HG03521 (cell line): ENCODE measurements around the gene MANF.
"Not testable (repeated sequence)": the region's sequence is repeated elsewhere in the genome, so short reads cannot be mapped to it uniquely, and the experiment has no call there.

Source experiments
- ATAC-seq: cut with Tn5 transposase; IDR thresholded peaks from one replicate; pipeline ENCODE4 v1.9.1; 2021; ENCODE audit warnings: mild to moderate bottlenecking, moderate library complexity; ENCODE audit not compliant: unreplicated experiment

The MANF gene

DNA sequence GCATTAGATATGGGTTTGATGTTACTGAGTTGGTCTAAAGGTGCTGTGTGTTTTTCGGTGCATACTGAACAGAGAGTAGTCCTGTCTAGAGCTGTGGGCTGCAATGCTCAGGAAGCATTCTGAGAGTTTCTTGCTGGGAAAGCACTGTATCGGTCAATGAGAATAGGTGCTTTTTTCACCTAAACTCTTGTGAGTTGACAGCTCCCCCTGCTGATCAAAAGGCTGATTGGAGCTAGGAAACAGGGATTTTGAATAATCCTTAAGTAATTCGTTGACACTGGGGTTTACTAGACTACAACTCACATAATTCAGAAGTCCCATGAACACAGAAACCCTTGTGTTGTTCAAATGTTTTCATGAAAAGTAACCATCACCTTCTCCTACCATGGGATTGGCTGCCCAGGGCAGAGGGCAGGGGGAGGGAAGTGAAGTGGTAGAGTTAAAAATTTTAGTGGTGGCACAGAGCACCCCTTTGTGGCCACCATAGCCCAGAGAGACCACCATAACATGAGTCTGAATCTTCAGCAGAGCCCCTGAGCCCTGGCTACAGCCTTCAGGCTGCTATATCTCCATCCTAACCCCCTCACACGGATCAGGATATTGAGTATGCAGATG, 13.0 kb upstream of the MANF start:
- ATAC-seq = no peak

DNA sequence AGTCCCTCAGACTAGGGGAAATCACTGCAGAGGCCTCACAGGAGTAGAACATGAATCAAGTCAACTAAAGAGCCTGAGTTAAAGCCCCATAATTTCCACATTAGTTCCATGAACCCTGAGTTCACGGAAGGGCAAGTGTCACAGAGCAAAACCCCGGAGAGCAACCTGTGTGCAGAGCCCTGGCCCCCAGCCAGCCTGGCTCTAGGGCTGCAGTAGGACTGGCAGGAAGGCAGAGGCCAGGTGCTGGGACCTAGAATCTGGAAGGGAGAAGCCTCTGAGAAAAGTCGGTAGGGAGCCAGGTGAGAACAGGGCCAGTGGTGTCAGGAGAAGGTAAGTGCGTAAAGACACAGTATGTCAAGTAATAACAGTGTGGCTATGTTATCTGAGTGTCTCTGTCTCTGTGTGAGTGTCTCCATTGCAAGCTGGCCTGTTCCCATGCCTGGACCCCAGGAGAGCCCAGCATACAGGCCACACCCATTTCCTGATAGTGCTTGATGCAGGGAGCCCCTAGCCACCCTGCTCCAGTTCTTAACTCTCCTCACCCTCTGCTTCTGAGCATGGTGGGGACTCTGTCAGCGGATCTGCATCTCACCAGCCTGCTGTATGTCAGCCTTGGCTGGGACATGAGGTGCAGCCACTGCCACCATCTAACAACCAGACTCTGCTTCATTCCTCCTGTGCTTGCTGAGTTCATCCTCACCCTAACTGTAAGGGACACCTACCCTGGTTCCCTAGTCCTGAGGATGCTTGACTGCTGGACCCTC, 11.3 kb upstream of the MANF start:
- no peak for ATAC-seq

DNA sequence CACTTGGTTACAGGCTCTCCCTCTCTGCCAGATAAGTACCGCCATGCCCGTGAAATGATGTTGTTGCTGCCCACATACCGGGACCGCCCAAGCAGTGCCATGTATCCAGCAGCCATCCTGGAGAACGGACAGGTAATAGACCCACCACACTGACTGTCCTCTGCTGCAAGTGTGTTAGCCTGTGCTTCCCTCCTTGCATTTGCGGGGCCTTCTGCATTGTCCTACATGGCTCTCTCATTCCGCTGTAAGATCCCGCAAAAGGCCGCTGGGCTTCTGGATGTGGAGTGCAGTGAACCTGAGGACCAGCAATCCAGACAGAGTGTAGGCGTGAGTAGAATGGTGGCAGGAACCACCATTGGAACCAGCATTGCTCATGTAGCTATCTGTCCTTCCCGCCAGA, 10.6 kb upstream of the MANF start:
- no peak for ATAC-seq

DNA sequence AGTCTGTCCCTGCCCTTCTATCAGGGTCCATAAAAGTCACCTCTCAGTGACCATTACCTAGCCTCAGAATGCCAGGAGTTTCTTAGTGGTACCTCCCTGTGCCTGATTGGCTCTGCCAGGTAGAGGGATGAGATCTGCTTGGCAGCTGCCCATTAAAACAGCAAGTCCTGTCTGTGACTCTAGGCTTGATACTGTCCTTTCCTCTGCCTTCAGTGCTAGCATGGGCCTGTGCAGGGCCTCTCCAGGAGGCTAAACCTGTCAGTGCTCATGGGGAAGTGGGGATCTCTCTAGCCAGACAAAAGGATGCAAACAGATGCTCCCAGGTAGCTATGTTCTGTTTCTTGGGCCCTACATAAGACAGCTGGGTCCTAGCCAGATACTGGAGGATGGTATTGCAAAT, 10.0 kb upstream of the MANF start:
- ATAC-seq = no peak

DNA sequence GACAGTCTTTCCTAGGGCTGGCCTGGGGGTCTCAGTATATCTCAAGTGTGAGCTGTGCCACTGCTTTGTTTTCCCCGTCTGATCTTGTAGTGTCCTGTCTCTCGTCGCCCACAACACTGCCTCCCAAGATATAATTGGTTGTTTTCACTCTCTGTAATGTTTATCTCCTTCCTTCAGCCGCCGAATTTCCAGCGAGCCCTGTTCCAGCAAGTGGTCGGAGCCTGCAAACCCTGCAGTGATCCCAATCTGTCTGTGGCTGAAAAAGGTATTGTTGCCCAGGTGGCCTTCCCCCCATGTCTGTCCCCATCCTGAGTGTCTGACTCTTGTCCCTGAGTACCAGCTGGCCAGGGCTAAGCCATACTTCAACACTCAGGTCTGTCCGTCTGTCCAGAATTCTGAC, 9.5 kb upstream of the MANF start:
- no peak for ATAC-seq

DNA sequence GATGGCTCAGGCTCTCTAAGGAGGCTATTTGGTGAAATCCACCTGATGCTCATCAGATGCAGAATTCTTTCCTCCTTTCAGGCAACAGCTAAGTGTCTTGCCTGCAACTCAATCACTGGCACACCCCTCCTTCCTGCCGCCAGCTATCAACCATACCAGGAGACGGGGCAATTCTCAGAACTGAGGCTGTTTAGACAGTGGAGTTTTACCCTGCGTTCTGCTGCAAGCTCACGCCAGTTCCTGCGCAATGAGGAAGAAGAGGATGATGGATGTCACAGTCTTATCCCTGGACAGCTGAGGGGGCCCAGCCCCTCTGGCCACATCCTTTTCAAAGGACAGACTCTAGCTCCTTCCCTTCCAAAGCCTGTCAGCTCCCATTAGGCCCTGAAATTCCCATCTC, 7.0 kb upstream of the MANF start:
- ATAC-seq = no peak

DNA sequence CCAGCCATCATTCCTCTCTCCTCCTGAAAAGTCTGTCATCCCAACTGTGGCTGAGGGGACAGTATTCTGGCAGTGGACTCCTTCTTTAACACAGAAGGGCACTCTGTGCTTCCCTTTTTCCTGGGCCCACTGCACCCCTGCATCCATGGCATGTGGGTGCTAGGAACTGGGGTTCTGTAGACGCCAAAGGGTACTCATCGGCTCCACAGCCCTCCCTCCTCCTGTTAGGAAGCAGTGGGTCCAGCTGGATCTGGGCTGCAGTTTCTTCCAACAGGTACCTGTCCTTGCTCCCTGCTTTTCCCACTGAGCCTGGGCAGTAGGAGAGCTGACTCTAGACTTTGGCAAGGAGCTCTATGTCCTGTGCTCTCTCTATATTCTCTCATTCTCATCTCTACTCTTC, 6.4 kb upstream of the MANF start:
- ATAC-seq = no peak

DNA sequence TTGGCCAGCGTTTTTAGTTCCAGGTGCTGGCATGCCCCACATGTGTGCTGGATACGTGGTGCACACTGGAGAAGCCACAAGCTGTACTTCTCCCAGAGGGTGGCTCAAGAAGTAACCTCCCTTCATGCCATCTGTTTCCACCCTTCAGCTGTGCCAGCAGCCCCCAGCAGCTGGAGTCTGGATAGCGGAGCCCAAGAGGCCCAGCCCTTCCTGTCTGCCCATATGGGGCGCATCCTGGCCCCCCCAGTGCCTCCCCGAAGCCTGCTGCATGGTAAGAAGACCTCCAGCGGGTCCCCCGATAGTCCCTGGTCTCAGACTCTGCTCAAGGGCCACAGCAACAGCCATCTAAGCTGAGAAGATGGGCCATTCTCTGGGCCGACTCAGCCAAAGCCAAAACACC, 5.8 kb upstream of the MANF start:
- ATAC-seq = no peak

DNA sequence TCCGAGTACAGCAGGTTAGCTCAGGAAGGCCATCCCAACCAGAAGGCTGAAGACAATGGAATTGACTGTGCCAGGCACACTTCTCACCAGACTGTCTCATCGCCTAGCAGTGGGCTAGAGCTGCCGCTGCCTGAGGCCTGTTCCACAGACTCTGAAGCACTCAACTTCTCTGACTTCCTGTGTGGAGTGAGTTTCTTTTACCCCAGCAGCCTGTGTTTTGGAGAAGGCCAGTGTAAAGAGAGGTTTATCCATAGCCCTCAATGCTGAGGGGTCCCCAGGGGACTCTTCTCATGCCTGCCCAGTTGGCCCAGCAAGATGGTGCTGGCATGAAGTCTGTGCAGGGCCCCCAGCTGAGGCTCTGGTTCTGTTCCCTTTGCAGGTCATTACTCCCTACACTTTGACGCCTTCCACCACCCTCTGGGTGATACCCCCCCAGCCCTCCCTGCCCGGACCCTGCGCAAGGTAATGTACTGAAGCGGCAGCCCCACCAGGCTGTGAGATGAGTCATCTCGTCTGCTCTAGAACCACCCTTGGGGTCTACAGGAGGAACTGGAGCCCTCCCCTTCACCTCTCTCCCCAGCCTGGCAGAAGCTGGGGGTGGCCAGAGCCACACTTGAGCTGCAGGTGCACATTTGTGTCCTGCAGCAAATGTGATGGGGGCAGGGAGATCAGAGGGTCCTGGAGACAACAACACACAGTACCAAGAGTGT, 5.2 kb upstream of the MANF start:
- no peak for ATAC-seq

DNA sequence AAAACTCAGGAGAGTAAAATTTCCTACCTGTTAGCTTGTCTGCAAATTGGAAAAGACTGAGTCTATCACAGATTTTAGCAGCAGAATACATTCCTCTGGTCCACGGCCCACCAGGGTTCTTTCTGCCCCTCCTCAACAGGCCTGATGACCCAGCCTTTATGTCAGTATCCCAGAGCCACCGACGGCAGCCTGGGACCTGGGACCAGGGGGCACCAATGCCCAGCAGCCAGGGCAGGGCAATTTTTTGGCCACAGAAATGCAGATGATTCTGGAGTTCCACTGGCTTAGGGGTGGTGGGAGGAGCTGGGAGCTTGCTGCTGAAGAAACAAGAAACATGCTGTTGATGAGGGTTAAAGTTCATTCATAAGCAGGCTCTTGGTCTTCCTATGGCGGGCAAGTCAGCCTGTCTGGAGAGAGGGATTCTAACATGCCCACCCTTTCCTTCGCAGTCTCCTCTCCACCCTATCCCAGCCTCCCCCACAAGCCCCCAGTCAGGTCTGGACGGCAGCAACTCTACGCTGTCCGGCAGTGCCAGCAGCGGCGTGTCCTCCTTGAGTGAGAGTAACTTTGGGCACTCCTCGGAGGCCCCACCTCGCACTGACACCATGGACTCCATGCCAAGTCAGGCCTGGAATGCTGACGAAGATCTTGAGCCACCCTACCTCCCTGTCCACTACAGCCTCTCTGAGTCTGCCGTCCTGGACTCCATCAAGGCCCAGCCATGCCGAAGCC, 4.3 kb upstream of the MANF start:
- no peak for ATAC-seq

DNA sequence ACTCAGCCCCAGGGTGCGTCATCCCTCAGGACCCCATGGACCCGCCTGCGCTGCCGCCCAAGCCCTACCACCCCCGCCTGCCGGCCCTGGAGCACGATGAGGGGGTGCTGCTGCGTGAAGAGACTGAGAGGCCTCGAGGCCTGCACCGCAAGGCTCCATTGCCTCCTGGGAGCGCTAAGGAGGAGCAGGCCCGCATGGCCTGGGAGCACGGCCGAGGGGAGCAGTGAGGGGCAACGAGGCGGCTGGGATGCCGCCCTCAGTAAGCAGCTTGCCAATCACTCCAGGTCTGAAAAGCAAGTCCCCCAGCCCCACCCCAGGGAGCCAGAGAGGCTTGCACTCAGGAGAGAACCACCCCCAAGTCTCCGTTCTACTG, 3.8 kb upstream of the MANF start:
- no peak for ATAC-seq

DNA sequence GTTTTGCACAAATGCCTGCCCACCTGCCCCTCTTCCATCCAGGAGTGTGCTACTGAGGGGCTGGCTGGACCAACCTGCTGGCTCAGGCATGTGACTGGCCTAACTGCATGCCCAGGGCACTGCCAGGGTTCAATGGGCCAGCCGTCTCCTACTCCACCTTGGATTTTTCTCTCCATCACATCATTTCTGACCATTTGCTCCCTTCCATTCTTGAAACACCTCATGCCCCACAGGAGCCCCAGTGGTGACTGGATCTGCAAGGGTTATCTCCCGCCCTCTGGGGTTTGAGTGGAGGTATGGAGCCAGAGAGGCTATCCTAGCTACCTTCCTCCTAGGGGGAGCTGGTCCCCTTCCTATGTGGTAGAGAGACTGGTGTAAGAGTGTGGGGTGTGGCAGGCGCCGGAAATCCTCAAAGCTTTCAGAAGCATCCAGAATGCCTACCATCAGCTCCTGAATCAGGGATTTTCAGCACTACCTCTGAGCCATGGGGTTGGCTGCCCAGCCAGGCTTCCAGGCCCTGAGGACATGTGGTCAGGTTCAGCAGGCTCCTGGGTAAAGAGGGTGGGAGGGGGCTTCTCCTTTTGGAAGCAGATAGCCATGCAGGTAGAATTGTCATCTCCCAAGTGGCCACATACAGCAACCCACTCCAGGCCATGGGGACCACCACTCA, 2.9 kb upstream of the MANF start:
- no peak for ATAC-seq

DNA sequence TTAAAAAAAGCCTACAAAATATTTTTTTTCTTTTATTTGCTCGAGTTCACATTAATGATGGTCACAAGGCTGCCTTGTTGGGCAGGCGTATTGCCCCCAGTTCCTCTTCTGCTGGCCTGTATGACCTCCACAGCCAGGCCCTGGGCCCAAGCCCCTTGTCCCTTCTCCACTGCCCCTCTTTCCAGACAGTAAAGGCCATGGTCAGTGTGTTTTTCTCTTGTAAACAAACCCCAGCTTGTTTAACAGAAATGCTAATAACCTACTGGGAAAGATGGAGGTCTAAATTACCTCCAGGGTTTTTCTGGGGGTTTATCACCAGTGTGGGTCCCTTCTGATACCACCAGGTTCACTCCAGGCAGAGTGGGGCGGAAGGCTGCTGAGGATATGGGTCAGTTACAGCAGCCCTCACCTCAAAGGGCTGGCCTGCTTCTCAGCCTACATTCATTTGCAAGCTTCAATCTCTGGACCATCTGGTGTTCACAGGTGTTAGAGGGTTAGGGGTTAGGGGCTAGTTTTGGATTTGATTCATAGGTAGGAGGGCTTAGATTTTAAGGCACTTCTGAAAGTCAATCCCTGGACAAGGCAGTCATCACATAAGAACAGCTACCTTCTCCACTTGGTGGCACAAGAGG, 2.0 kb upstream of the MANF start:
- no peak for ATAC-seq

DNA sequence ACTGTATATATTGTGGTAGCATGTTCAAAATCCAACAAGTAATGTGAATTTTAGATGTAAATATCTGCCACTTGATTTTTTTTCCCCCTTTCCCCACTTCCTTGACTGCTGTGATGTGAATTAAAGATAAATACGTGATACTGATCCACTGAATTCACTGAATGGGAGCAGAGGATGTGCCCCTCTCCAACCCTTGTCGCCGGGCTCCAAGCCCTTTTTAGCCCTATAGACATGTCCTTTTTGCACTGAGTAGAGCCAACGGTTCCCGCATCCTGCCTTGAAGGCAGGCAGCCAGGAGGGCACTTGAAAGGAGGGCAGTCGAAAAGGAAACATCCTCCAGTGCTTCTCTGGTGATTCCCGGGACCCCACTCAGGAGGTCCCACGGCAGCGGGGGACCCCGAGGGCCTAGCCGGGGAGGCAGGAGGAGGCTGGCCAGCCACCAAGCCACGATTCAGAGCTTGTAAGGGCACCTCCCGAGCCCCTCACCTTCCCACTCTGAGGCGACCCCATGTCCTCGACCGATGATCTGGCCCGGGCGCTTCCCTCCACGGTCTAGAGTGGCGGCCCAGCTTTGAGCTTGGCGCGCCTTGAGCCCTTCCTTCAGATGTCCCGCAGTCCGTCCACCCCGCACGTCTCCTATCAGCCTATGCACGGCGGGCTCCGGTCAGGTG, 901 bp upstream of the MANF start:
- ATAC-seq = peak; percentile 10

DNA sequence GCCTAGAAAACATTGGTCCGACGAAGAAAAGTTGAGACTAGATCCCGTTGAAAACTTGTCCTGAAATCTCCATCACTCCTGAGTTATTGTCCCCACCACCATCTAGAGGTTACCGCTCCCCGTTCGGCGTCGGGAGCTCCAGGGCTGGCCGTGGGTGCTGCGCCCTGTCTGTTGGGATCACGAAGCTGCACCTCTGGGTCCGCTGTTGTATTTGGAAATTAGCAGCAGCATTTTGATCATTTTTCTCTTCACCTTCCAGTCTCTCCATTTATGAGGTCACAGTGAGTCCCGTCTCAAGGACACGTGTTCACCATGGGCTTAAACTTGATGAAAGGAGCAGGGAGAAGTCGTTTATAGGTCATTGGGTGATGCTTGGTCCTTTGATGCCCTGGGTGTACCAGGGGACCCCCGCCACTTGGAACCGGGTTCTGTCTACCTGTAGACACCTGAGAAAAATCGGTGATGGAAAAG, 565 bp downstream of the MANF start:
- no peak for ATAC-seq

DNA sequence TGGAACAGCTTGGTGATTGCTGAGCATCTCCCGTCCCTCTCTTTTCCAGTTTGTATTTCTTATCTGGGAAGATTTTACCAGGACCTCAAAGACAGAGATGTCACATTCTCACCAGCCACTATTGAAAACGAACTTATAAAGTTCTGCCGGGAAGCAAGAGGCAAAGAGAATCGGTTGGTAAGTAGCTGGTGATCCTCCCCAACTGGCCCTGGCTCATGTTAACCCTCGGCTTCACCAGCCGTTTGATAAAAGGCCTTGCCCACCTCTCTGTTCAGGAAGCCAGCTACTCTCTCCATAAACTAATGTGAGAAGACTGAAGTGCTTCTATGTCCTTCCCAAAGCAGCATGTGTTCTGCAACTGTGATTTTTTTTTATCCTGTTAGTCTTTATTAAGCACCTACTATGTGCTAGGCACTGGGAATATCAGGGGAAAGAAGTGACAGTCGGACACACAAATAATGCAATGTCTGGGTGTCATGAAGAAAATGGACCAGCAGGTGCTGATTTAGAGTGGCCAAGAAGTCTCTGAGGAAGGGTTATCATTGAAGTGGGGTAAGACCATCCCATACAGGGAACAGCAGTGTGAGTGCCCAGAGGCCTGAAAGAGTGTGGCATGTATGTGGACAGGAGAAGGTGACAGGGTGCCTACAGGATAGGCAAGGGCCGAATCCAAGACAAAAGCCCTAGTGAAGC, 1.2 kb downstream of the MANF start:
- ATAC-seq = no peak

DNA sequence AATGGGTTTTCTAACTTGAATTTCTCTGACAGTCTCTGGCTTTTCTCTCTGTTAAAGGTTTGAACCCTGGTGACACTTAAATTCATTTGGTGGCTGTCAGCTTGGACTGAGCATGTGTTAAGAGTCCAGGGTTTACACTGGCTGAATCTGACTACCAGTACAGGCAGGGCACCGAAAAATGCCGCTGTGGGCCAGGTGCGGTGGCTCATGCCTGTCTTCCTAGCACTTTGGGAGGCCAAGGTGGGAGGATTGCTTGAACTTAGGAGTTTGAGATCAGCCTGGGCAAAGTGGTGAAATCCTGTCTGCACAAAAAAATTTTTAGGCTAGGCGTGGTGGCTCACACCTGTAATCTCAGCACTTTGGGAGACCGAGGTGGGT, 1.8 kb downstream of the MANF start:
- no peak for ATAC-seq

DNA sequence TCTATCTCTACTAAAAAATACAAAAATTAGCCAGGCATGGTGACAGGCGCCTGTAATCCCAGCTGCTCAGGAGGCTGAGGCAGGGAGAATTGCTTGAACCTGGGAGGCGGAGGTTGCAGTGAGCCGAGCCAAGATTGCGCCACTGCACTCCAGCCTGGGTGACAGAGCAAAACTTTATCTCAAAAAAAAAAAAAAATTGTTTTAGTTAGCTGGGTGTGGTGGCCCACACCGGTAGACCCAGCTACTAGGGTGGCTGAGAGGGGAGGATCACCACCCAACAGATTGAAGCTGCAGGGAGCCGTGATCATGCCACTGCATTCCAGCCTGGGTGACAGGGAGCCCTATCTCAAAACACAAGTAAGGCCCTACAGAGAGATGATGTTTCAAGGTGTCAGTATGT, 2.2 kb downstream of the MANF start:
- ATAC-seq = not testable (repeated sequence)

DNA sequence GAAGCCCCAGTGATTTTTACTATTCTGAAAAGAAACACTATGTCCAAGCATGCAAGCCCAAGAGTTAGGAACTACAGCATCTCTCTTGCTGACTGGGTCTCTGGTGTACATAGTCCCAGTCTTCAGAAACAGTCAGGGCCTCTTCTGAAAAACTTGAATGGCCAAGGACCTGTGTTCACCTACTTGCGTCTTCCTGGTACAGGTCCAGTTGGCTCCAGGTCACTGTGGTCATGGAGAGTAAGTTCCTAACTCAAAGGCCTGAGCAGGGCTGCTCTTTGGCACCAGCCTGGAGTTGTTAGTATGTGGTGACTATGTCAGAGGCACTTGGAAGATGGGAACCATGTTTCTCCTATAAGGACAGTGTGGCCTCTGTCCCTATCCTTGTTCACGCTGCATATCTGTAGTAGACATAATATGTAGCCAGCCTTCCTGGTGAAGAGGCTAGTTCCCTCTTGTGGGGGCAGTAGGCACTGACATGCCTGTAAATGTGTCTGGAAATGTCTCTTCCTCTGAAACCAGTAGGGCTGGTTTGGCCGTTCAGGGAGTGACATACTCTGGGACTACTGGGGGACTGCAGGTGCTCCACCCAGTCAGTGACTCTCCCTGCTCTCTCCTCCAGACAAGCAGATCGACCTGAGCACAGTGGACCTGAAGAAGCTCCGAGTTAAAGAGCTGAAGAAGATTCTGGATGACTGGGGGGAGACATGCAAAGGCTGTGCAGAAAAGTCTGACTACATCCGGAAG, 3.4 kb downstream of the MANF start:
- ATAC-seq = no peak
